ENCODE measurements around the gene TIAM1. TPM values are rescaled to one million over a fixed set of nuclear protein-coding genes. Genes with fewer than 3 reads are reported as not detected.

The TIAM1 gene
- polyA plus RNA-seq, 2 of the 4 experiments (the other 2 are of a cell fraction): 0.23 to 0.40 TPM

DNA sequence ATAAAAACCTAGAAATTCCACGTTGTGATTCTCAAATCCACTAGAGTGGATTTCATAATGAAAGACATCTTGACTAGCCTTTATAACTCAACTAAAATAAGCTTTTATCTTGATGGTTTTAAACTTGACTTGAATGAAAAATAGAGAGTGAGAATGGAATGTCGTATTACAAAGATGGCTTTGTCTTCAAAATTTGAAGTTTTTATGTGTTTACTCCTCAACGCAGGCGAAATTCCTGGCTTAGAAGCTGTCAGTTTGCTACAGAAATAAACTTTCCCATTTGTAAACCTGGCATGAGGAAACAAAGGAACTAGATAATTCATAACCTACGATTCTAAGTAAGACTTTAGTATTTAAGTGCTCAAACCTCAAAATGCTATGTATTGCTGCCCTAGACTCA lies 215.8 kb downstream of the TIAM1 start:
- DNase-seq (ENCODE audit: low read depth in 1 of 2, low spot score in 1 of 2) (no peak), FAIRE-seq (no peak), ATAC-seq (no peak)
- no peaks in the 10 kb centered on the region for H3K4me1 ChIP-seq
- H3K27ac ChIP-seq: no peak overlapping the region
- H3K4me2 ChIP-seq: no peak overlapping the region
- no peaks in the 10 kb centered on the region for H3K9me3 ChIP-seq
- TF ChIP-seq GATA3 (IDR thresholded peaks at IDR 0.05; ENCODE audit: borderline replicate concordance): no peak
- no peak for TF ChIP-seq ZSCAN20 (CRISPR knock-in tag; IDR thresholded peaks at IDR 0.05)
- no peak for TF ChIP-seq CHD4 (IDR thresholded peaks at IDR 0.05; ENCODE audit: borderline replicate concordance)
- TF ChIP-seq NFE2L2 (conservative IDR thresholded peaks at IDR 0.05; ENCODE audit: low read length): no peak
- no peak overlapping the region for H3K4me3 ChIP-seq
- 12% methylated on average over 5 of the region's 5 CpGs for WGBS (ENCODE audit: missing lambda C conversion rate)
- POLR2A ChIA-PET: no interaction called here
- CTCF ChIA-PET: interaction anchor here (1.0 kb wide), 2 partner anchors 11 to 31 kb away, joined by 3 read pairs; no protein-coding TSS in a partner anchor

DNA sequence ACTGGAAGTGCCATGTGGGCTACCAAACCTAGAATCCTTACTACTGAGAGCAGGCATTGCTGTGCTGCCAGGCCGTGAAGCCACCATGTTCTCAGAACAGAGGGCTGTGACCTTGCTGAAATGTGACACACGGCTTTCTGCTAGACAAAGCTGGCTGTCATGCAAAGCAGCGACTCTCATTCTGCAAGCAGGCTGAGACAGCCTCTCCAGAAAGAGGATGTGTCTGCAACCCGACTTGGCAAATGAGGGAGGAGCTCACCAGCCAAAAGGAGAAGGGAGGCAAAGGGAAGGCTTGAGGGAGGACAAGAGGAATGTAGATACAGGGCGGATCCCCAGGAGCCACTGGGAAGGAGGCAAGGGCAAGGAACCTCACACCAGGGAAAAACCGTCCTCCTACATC lies 220.1 kb downstream of the TIAM1 start:
- DNase-seq (ENCODE audit: low read depth in 1 of 2, low spot score in 1 of 2) (no peak), ATAC-seq (no peak), FAIRE-seq (no peak)
- WGBS (ENCODE audit: missing lambda C conversion rate): 11% methylated on average over 6 of the region's 6 CpGs
- CTCF ChIA-PET: interaction anchor here (1.1 kb wide), 1 partner anchor 16 kb away, joined by 4 read pairs; no protein-coding TSS in a partner anchor
- no peak overlapping the region for H3K4me3 ChIP-seq
- POLR2A ChIA-PET: no interaction called here
- no peaks in the 10 kb centered on the region for H3K4me1 ChIP-seq
- no peak overlapping the region for H3K27ac ChIP-seq
- no peak overlapping the region for H3K4me2 ChIP-seq
- TF ChIP-seq, protein P1, sequence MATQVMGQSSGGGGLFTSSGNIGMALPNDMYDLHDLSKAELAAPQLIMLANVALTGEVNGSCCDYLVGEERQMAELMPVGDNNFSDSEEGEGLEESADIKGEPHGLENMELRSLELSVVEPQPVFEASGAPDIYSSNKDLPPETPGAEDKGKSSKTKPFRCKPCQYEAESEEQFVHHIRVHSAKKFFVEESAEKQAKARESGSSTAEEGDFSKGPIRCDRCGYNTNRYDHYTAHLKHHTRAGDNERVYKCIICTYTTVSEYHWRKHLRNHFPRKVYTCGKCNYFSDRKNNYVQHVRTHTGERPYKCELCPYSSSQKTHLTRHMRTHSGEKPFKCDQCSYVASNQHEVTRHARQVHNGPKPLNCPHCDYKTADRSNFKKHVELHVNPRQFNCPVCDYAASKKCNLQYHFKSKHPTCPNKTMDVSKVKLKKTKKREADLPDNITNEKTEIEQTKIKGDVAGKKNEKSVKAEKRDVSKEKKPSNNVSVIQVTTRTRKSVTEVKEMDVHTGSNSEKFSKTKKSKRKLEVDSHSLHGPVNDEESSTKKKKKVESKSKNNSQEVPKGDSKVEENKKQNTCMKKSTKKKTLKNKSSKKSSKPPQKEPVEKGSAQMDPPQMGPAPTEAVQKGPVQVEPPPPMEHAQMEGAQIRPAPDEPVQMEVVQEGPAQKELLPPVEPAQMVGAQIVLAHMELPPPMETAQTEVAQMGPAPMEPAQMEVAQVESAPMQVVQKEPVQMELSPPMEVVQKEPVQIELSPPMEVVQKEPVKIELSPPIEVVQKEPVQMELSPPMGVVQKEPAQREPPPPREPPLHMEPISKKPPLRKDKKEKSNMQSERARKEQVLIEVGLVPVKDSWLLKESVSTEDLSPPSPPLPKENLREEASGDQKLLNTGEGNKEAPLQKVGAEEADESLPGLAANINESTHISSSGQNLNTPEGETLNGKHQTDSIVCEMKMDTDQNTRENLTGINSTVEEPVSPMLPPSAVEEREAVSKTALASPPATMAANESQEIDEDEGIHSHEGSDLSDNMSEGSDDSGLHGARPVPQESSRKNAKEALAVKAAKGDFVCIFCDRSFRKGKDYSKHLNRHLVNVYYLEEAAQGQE (IDR thresholded peaks at IDR 0.05): no peak
- TF ChIP-seq NR3C1 (IDR thresholded peaks at IDR 0.05) (no peak), CHD4 (IDR thresholded peaks at IDR 0.05; ENCODE audit: borderline replicate concordance) (no peak), CBX2 (IDR thresholded peaks at IDR 0.05; ENCODE audit: borderline replicate concordance, low read depth) (no peak), MAX (IDR thresholded peaks at IDR 0.05) (no peak), JUN (IDR thresholded peaks at IDR 0.05) (no peak), ZC3H11A (IDR thresholded peaks at IDR 0.05) (no peak), HOXB5 (CRISPR knock-in tag; IDR thresholded peaks at IDR 0.05) (no peak), NPAS2 (CRISPR knock-in tag; IDR thresholded peaks at IDR 0.05; ENCODE audit: borderline replicate concordance) (no peak), EHMT2 (IDR thresholded peaks at IDR 0.05; ENCODE audit: low read depth) (no peak)
- H3K9me3 ChIP-seq: no peaks in the 10 kb centered on the region

- Histone ChIP-seq H3K9me3 (no peaks in the 10 kb centered on the region), H3K4me1 (no peaks in the 10 kb centered on the region), H3K4me3 (no peak overlapping the region), H3K27ac (no peak overlapping the region), H3K4me2 (no peak overlapping the region)
- ATAC-seq (no peak), FAIRE-seq (no peak), DNase-seq (ENCODE audit: low read depth in 1 of 2, low spot score in 1 of 2) (no peak)
- CTCF ChIA-PET: interaction anchor here (3.5 kb wide), 1 partner anchor 62 kb away, joined by 12 read pairs; no protein-coding TSS in a partner anchor
- POLR2A ChIA-PET: no interaction called here
- WGBS (ENCODE audit: missing lambda C conversion rate): 35% methylated on average over 6 of the region's 6 CpGs
- TF ChIP-seq BCL3 (IDR thresholded peaks at IDR 0.05) (no peak), PHF8 (IDR thresholded peaks at IDR 0.05; ENCODE audit: borderline replicate concordance, low read depth) (no peak), CHD4 (IDR thresholded peaks at IDR 0.05; ENCODE audit: borderline replicate concordance) (no peak), ATOH8 (CRISPR knock-in tag; IDR thresholded peaks at IDR 0.05; ENCODE audit: low read depth) (no peak), HOXB5 (CRISPR knock-in tag; IDR thresholded peaks at IDR 0.05) (no peak), ZNF302 (CRISPR knock-in tag; IDR thresholded peaks at IDR 0.05) (no peak), RNF2 (IDR thresholded peaks at IDR 0.05; ENCODE audit: borderline replicate concordance, low read depth) (no peak), POLR2AphosphoS2 (conservative IDR thresholded peaks at IDR 0.05; ENCODE audit: low read length) (no peak), MYC (IDR thresholded peaks at IDR 0.05; ENCODE audit: borderline replicate concordance, low read length) (no peak), GATA3 (IDR thresholded peaks at IDR 0.05; ENCODE audit: borderline replicate concordance) (no peak), JUN (IDR thresholded peaks at IDR 0.05) (no peak), MAX (IDR thresholded peaks at IDR 0.05) (no peak), EHMT2 (IDR thresholded peaks at IDR 0.05; ENCODE audit: low read depth) (no peak), CEBPB (IDR thresholded peaks at IDR 0.05) (no peak), ZFP36 (IDR thresholded peaks at IDR 0.05; ENCODE audit: borderline replicate concordance, partially characterized antibody) (no peak), FOXS1 (CRISPR knock-in tag; IDR thresholded peaks at IDR 0.05) (no peak)
- TF ChIP-seq, protein P2, sequence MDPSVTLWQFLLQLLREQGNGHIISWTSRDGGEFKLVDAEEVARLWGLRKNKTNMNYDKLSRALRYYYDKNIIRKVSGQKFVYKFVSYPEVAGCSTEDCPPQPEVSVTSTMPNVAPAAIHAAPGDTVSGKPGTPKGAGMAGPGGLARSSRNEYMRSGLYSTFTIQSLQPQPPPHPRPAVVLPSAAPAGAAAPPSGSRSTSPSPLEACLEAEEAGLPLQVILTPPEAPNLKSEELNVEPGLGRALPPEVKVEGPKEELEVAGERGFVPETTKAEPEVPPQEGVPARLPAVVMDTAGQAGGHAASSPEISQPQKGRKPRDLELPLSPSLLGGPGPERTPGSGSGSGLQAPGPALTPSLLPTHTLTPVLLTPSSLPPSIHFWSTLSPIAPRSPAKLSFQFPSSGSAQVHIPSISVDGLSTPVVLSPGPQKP (IDR thresholded peaks at IDR 0.05; ENCODE audit: low read depth, low read length): no peak
These were observed 224.9 kb downstream of the TIAM1 start for GRCh38 chr21:31119199-31119598.
